AG04450 (cell line): ENCODE measurements around the gene DLGAP3. TPM values are rescaled to one million over a fixed set of nuclear protein-coding genes. Genes with fewer than 3 reads are reported as not detected.
"Not testable (repeated sequence)": the region's sequence is repeated elsewhere in the genome, so short reads cannot be mapped to it uniquely, and the experiment has no call there.

ENCODE experiments used
- CTCF ChIA-PET: fragments of 300-600, 350-600 bp; formaldehyde crosslinking; extraction: SDS; loops from one replicate; lab custom pipeline; 2022; ENCODE audit warnings: antibody characterized with exemption, inconsistent platforms; lab: Charles Lee
- POLR2A ChIA-PET: fragments of 350-600 bp; formaldehyde crosslinking; extraction: SDS; loops from one replicate; lab custom pipeline; 2021; ENCODE audit warnings: antibody characterized with exemption, inconsistent platforms; lab: Yijun Ruan, JAX
- DNase-seq: peaks from one replicate; pipeline ENCODE4 v3.0.0-alpha.2; 2011; ENCODE audit warnings: low read depth, low spot score
- H3K27ac ChIP-seq: one replicate; pipeline ENCODE4 v1.5.1; 2012; ENCODE audit warnings: low read depth, low read length, control low read depth
- H3K27me3 ChIP-seq: one replicate; pipeline ENCODE4 v1.6.0; 2012; ENCODE audit warnings: low read length; ENCODE audit not compliant: control insufficient read depth, insufficient read depth
- H3K4me3 ChIP-seq: 2 replicates; pipeline ENCODE4 v1.5.1; 2011; ENCODE audit warnings: mild to moderate bottlenecking, low read depth, low read length, control low read depth
- H3K9me3 ChIP-seq: 2 replicates; pipeline ENCODE4 v1.5.1; 2012; ENCODE audit warnings: low read length; ENCODE audit not compliant: control insufficient read depth, insufficient read depth
- CTCF ChIP-seq: IDR thresholded peaks from 2 replicates; pipeline ENCODE4 v1.5.1; 2011; ENCODE audit warnings: low read depth, low read length, control low read depth, inconsistent platforms
- polyA plus RNA-seq: library from polyadenylated mRNA; depleted of rRNA; stranded (reverse); fragments of >200 nt; gene quantifications from 2 replicates; pipeline ENCODE4 v1.2.3, GENCODE V29; 2011

The DLGAP3 gene
- polyA plus RNA-seq, 1 experiment = not detected

- no peak for DNase-seq
- ChIA-PET POLR2A (no interaction called here), CTCF (interaction anchor here (1.0 kb wide), 1 partner anchor 119 kb away, joined by 3 read pairs; no protein-coding TSS in a partner anchor)
- Histone ChIP-seq H3K4me3 (no peak overlapping the region), H3K9me3 (peaks cover 4% of the 10 kb centered on the region), H3K27me3 (no peaks in the 10 kb centered on the region), H3K27ac (no peak overlapping the region)
- no peak for TF ChIP-seq CTCF
Observed at GRCh38 chr1:34970829-34971228, 41.4 kb upstream of the DLGAP3 start.

GRCh38 chr1:34970220-34970735 is 40.8 kb upstream of the DLGAP3 start:
- peaks cover 4% of the 10 kb centered on the region for H3K9me3 ChIP-seq
- TF ChIP-seq CTCF = no peak
- no peak overlapping the region for H3K27ac ChIP-seq
- POLR2A ChIA-PET = no interaction called here
- no peak overlapping the region for H3K4me3 ChIP-seq
- CTCF ChIA-PET = interaction anchor here (1.0 kb wide), 1 partner anchor 118 kb away, joined by 3 read pairs; no protein-coding TSS in a partner anchor
- H3K27me3 ChIP-seq = no peaks in the 10 kb centered on the region
- no peak for DNase-seq

- H3K4me3 ChIP-seq, POLR2A ChIA-PET, H3K9me3 ChIP-seq, DNase-seq, H3K27ac ChIP-seq, CTCF ChIA-PET, H3K27me3 ChIP-seq: not testable (repeated sequence)
Observed at GRCh38 chr1:34968297-34968696, 38.8 kb upstream of the DLGAP3 start.

- CTCF ChIA-PET, DNase-seq, H3K27ac ChIP-seq, POLR2A ChIA-PET, H3K9me3 ChIP-seq, H3K4me3 ChIP-seq, H3K27me3 ChIP-seq: not testable (repeated sequence)
Observed at GRCh38 chr1:34967672-34968071, 38.2 kb upstream of the DLGAP3 start.

- ChIA-PET CTCF (no interaction called here), POLR2A (no interaction called here)
- DNase-seq = no peak
- Histone ChIP-seq H3K4me3 (no peak overlapping the region), H3K9me3 (peaks cover 4% of the 10 kb centered on the region), H3K27me3 (no peaks in the 10 kb centered on the region), H3K27ac (no peak overlapping the region)
- TF ChIP-seq CTCF = no peak
Observed at GRCh38 chr1:34965597-34965996, 36.1 kb upstream of the DLGAP3 start.

- TF ChIP-seq CTCF = no peak
- H3K27ac ChIP-seq = no peak overlapping the region
- no peaks in the 10 kb centered on the region for H3K27me3 ChIP-seq
- ChIA-PET CTCF (no interaction called here), POLR2A (no interaction called here)
- no peaks in the 10 kb centered on the region; the same call in 1 of the 2 replicates for H3K9me3 ChIP-seq
- H3K4me3 ChIP-seq = no peak overlapping the region
- DNase-seq = no peak
Observed at GRCh38 chr1:34950428-34950827, 21.0 kb upstream of the DLGAP3 start.

- H3K9me3 ChIP-seq, H3K27ac ChIP-seq, H3K4me3 ChIP-seq, POLR2A ChIA-PET, CTCF ChIA-PET, H3K27me3 ChIP-seq, DNase-seq: not testable (repeated sequence)
Observed at GRCh38 chr1:34948739-34949138, 19.3 kb upstream of the DLGAP3 start.

- DNase-seq, CTCF ChIA-PET, H3K27me3 ChIP-seq, POLR2A ChIA-PET, H3K27ac ChIP-seq, H3K4me3 ChIP-seq, H3K9me3 ChIP-seq: not testable (repeated sequence)
Observed at GRCh38 chr1:34947641-34948314, 18.3 kb upstream of the DLGAP3 start.
